Mesendoderm (in vitro differentiated cells): ENCODE measurements around the gene TYW1B.
A peak's percentile ranks its signal among the peaks of the same experiment; 100 is the strongest.
"Not testable (repeated sequence)": the region's sequence is repeated elsewhere in the genome, so short reads cannot be mapped to it uniquely, and the experiment has no call there.

Experiments
- DNase-seq: peaks from one replicate; pipeline ENCODE4 v3.0.0; 2013
- H2AK5ac ChIP-seq: 2 replicates; pipeline ENCODE4 v1.6.1; 2013; ENCODE audit warnings: low read length, inconsistent platforms
- H2BK120ac ChIP-seq: 2 replicates; pipeline ENCODE4 v1.6.1; 2013; ENCODE audit warnings: low read depth, mild to moderate bottlenecking, low read length, moderate library complexity, mixed read lengths
- H2BK15ac ChIP-seq: replicated peaks from 2 replicates; pipeline ENCODE4 v1.6.1; 2013; ENCODE audit warnings: low read depth, mild to moderate bottlenecking, moderate library complexity
- H2BK5ac ChIP-seq: 2 replicates; pipeline ENCODE4 v1.6.1; 2013; ENCODE audit warnings: low read length, inconsistent platforms
- H3K18ac ChIP-seq: 2 replicates; pipeline ENCODE4 v1.6.1; 2013; ENCODE audit warnings: mild to moderate bottlenecking, low read length, mixed read lengths
- H3K23ac ChIP-seq: one replicate; pipeline ENCODE4 v1.6.1; 2013; ENCODE audit warnings: low read length
- H3K27ac ChIP-seq: 2 replicates; pipeline ENCODE4 v1.5.1; 2013; ENCODE audit warnings: low read depth, mild to moderate bottlenecking, inconsistent platforms, low read length, moderate library complexity
- H3K27me3 ChIP-seq: 2 replicates; pipeline ENCODE4 v1.6.1; 2013; ENCODE audit warnings: low read length, control low read depth, mild to moderate bottlenecking, inconsistent platforms; ENCODE audit not compliant: insufficient read depth, poor library complexity
- H3K36me3 ChIP-seq: 2 replicates; pipeline ENCODE4 v1.6.1; 2013; ENCODE audit warnings: low read length, inconsistent platforms; ENCODE audit not compliant: control insufficient read depth, insufficient read depth
- H3K4ac ChIP-seq: one replicate; pipeline ENCODE4 v1.6.1; 2013; ENCODE audit warnings: low read depth, mild to moderate bottlenecking, low read length, moderate library complexity
- H3K4me1 ChIP-seq: 2 replicates; pipeline ENCODE4 v1.6.1; 2013; ENCODE audit warnings: low read depth, low read length, inconsistent platforms; ENCODE audit not compliant: control insufficient read depth
- H3K4me2 ChIP-seq: 2 replicates; pipeline ENCODE4 v1.6.1; 2013; ENCODE audit warnings: low read length
- H3K4me3 ChIP-seq: 2 replicates; pipeline ENCODE4 v1.5.1; 2013; ENCODE audit warnings: mild to moderate bottlenecking, low read length
- H3K56ac ChIP-seq: one replicate; pipeline ENCODE4 v1.6.1; 2013; ENCODE audit warnings: low read length
- H3K79me1 ChIP-seq: 2 replicates; pipeline ENCODE4 v1.6.1; 2013; ENCODE audit warnings: low read length, inconsistent platforms
- H3K79me2 ChIP-seq: 2 replicates; pipeline ENCODE4 v1.6.1; 2013; ENCODE audit warnings: mild to moderate bottlenecking, low read length; ENCODE audit not compliant: control insufficient read depth, insufficient read depth
- H3K9ac ChIP-seq: 2 replicates; pipeline ENCODE4 v1.6.1; 2013; ENCODE audit warnings: low read length, inconsistent platforms
- H4K5ac ChIP-seq: one replicate; pipeline ENCODE4 v1.6.1; 2013; ENCODE audit warnings: low read length
- H4K8ac ChIP-seq: one replicate; pipeline ENCODE4 v1.6.1; 2013; ENCODE audit warnings: low read depth, mild to moderate bottlenecking, control low read depth, low read length, moderate library complexity
- WGBS: extraction: QIAGEN DNeasy Blood & Tissue Kit; methylation state at CpG from one replicate; pipeline ENCODE4 v1.1.7; 2013; ENCODE audit warnings: low lambda C conversion rate, missing lambda C conversion rate; ENCODE audit not compliant: insufficient coverage; ENCODE audit errors: extremely low coverage; 5-methylcytosine and 5-hydroxymethylcytosine counted together

Gene TYW1B

GRCh38 chr7:72730384-72730783, 97.6 kb downstream of the TYW1B start:
- H3K4ac ChIP-seq: not testable (repeated sequence)
- no CpG with 5 or more reads among the region's 2 CpGs for WGBS

GRCh38 chr7:72729130-72729529, 98.9 kb downstream of the TYW1B start:
- not testable (repeated sequence) for H3K9ac ChIP-seq, H3K4me1 ChIP-seq, H3K23ac ChIP-seq, H2BK15ac ChIP-seq, H3K79me1 ChIP-seq, H3K4me2 ChIP-seq, H3K4me3 ChIP-seq, H4K8ac ChIP-seq, H3K4ac ChIP-seq, H3K27ac ChIP-seq, H2BK120ac ChIP-seq, H3K18ac ChIP-seq, H2BK5ac ChIP-seq, H3K36me3 ChIP-seq, DNase-seq, H3K56ac ChIP-seq, H3K27me3 ChIP-seq, H4K5ac ChIP-seq, H2AK5ac ChIP-seq, H3K79me2 ChIP-seq
- no CpG with 5 or more reads among the region's 2 CpGs for WGBS

More at GRCh38 chr7:72730384-72730783, 97.6 kb downstream of the TYW1B start:
- not testable (repeated sequence) for DNase-seq, H3K27me3 ChIP-seq, H3K79me1 ChIP-seq, H3K9ac ChIP-seq, H2BK120ac ChIP-seq, H2AK5ac ChIP-seq, H3K18ac ChIP-seq, H2BK15ac ChIP-seq, H3K36me3 ChIP-seq, H3K4me2 ChIP-seq, H3K27ac ChIP-seq, H3K23ac ChIP-seq, H3K4me1 ChIP-seq, H4K8ac ChIP-seq, H2BK5ac ChIP-seq, H3K4me3 ChIP-seq, H3K56ac ChIP-seq, H4K5ac ChIP-seq, H3K79me2 ChIP-seq

- H3K27me3 ChIP-seq, H3K4me1 ChIP-seq, H3K36me3 ChIP-seq, H3K56ac ChIP-seq, H4K8ac ChIP-seq, H3K4me2 ChIP-seq, H3K79me1 ChIP-seq, H3K18ac ChIP-seq, H3K23ac ChIP-seq, H3K9ac ChIP-seq, H3K4ac ChIP-seq, H2BK120ac ChIP-seq, H4K5ac ChIP-seq, H3K4me3 ChIP-seq, H3K27ac ChIP-seq, H2BK5ac ChIP-seq, H3K79me2 ChIP-seq, H2AK5ac ChIP-seq, H2BK15ac ChIP-seq: not testable (repeated sequence)
- WGBS: no CpG with 5 or more reads among the region's 7 CpGs
- DNase-seq: peak; percentile 34
Measured at GRCh38 chr7:72722694-72723093, 105.3 kb downstream of the TYW1B start.

GRCh38 chr7:72720890-72721289, 107.1 kb downstream of the TYW1B start:
- H3K18ac ChIP-seq, DNase-seq, H3K79me2 ChIP-seq, H3K36me3 ChIP-seq, H3K56ac ChIP-seq, H3K4me2 ChIP-seq, H2BK5ac ChIP-seq, H3K27me3 ChIP-seq, H3K79me1 ChIP-seq, H3K4me1 ChIP-seq, H3K4ac ChIP-seq, H2BK120ac ChIP-seq, H3K4me3 ChIP-seq, H3K27ac ChIP-seq, H4K8ac ChIP-seq, H4K5ac ChIP-seq, H2BK15ac ChIP-seq, H3K23ac ChIP-seq, H3K9ac ChIP-seq, H2AK5ac ChIP-seq: not testable (repeated sequence)
- WGBS: no CpG with 5 or more reads among the region's 4 CpGs

GRCh38 chr7:72717252-72717774, 110.7 kb downstream of the TYW1B start:
- H3K79me1 ChIP-seq, H4K5ac ChIP-seq, H3K4me3 ChIP-seq, H3K27ac ChIP-seq, H3K4me2 ChIP-seq, H3K18ac ChIP-seq, H4K8ac ChIP-seq, H2BK5ac ChIP-seq, H3K79me2 ChIP-seq, H3K36me3 ChIP-seq, DNase-seq, H3K9ac ChIP-seq, H3K23ac ChIP-seq, H3K4me1 ChIP-seq, H3K4ac ChIP-seq, H2BK15ac ChIP-seq, H2AK5ac ChIP-seq, H3K56ac ChIP-seq, H2BK120ac ChIP-seq, H3K27me3 ChIP-seq: not testable (repeated sequence)
- WGBS: no CpG with 5 or more reads among the region's 6 CpGs

- not testable (repeated sequence) for H2BK120ac ChIP-seq, H3K23ac ChIP-seq, H2BK5ac ChIP-seq, H3K18ac ChIP-seq, H3K4me1 ChIP-seq, H3K27ac ChIP-seq, DNase-seq, H4K5ac ChIP-seq, H3K27me3 ChIP-seq, H3K79me1 ChIP-seq, H3K4me2 ChIP-seq, H4K8ac ChIP-seq, H2BK15ac ChIP-seq, H3K4ac ChIP-seq, H2AK5ac ChIP-seq, H3K79me2 ChIP-seq, H3K9ac ChIP-seq, H3K4me3 ChIP-seq, H3K36me3 ChIP-seq, H3K56ac ChIP-seq
- WGBS: no CpG with 5 or more reads among the region's 3 CpGs
Measured at GRCh38 chr7:72711927-72712326, 116.1 kb downstream of the TYW1B start.
